CD14-positive monocyte (primary cell): ENCODE data around the gene NEMP1. TPM values are rescaled to one million over a fixed set of nuclear protein-coding genes. Genes with fewer than 3 reads are reported as not detected.
"Not testable (repeated sequence)": the region's sequence is repeated elsewhere in the genome, so short reads cannot be mapped to it uniquely, and the experiment has no call there.

Experiments used
- DNase-seq, 3 donors: peaks; one replicate each; pipeline ENCODE4 v3.0.0-alpha.2; 2011 to 2022
- H2AFZ ChIP-seq: 2 replicates; pipeline ENCODE4 v1.6.0; 2012; ENCODE audit warnings: mild to moderate bottlenecking, low read depth, low read length, inconsistent platforms; ENCODE audit not compliant: insufficient read depth, poor library complexity, severe bottlenecking
- H3K27ac ChIP-seq, 2 donors: 1 replicate in 1 of 2; 2 replicates in 1 of 2; pipeline ENCODE4 v1.5.1; 2012 to 2013; ENCODE audit warnings: low read length in 2 of 2, control low read depth in 1 of 2, inconsistent platforms in 1 of 2, low read depth in 1 of 2, mild to moderate bottlenecking in 1 of 2
- H3K27me3 ChIP-seq, 2 donors: one replicate each; pipeline versions ENCODE4 v1.6.0 to v1.6.1; 2011 to 2013; ENCODE audit warnings: low read length in 2 of 2; ENCODE audit not compliant: control insufficient read depth in 2 of 2, insufficient read depth in 2 of 2
- H3K36me3 ChIP-seq, 2 donors: replicated peaks in 1 of 2; 1 replicate in 1 of 2; 2 replicates in 1 of 2; pipeline versions ENCODE4 v1.5.1 to v1.6.1; 2012 to 2013; ENCODE audit warnings: low read length in 2 of 2, control low read depth in 1 of 2, inconsistent platforms in 1 of 2, mild to moderate bottlenecking in 1 of 2; ENCODE audit not compliant: insufficient read depth in 2 of 2, control insufficient read depth in 1 of 2
- H3K4me1 ChIP-seq, 2 donors: 1 replicate in 1 of 2; 2 replicates in 1 of 2; pipeline versions ENCODE4 v1.5.1 to v1.6.1; 2012 to 2013; ENCODE audit warnings: low read length in 2 of 2, control low read depth in 1 of 2, inconsistent platforms in 1 of 2, mild to moderate bottlenecking in 1 of 2, moderate library complexity in 1 of 2; ENCODE audit not compliant: insufficient read depth in 2 of 2, control insufficient read depth in 1 of 2
- H3K4me2 ChIP-seq: replicated peaks from 2 replicates; pipeline ENCODE3; 2012; ENCODE audit warnings: low read length, moderate library complexity, mild to moderate bottlenecking; ENCODE audit not compliant: poor library complexity, severe bottlenecking; ENCODE audit errors: extremely low read depth
- H3K4me3 ChIP-seq, 3 experiments: fragments of 200-600 bp in 1 of 3; sonication (generic) in 1 of 3; replicated peaks in 1 of 3; 1 replicate in 2 of 3; 2 replicates in 1 of 3; pipeline ENCODE4 v1.5.1; 2011 to 2013; ENCODE audit warnings: low read length in 3 of 3, mild to moderate bottlenecking in 3 of 3, control low read depth in 2 of 3, low read depth in 2 of 3, inconsistent platforms in 1 of 3, moderate library complexity in 1 of 3
- H3K79me2 ChIP-seq: 2 replicates; pipeline ENCODE4 v1.6.0; 2012; ENCODE audit warnings: mild to moderate bottlenecking, control low read depth, inconsistent platforms, low read length, moderate library complexity; ENCODE audit not compliant: insufficient read depth
- H3K9ac ChIP-seq: 2 replicates; pipeline ENCODE4 v1.6.0; 2017; ENCODE audit warnings: low read length, mild to moderate bottlenecking; ENCODE audit not compliant: insufficient read depth, poor library complexity, severe bottlenecking
- H3K9me3 ChIP-seq, 2 donors: replicated peaks in 1 of 2; 1 replicate in 1 of 2; 2 replicates in 1 of 2; pipeline versions ENCODE4 v1.5.1 to v1.6.1; 2012 to 2013; ENCODE audit warnings: low read length in 2 of 2, control low read depth in 1 of 2; ENCODE audit not compliant: control insufficient read depth in 1 of 2, insufficient read depth in 1 of 2
- H4K20me1 ChIP-seq: 2 replicates; pipeline ENCODE4 v1.6.0; 2012; ENCODE audit warnings: mild to moderate bottlenecking, low read length, control low read depth, moderate library complexity; ENCODE audit not compliant: insufficient read depth
- H3K27ac Mint-ChIP-seq, 7 donors: one replicate each; pipeline ENCODE4 v1.8.0; 2020; ENCODE audit warnings: mild to moderate bottlenecking in 7 of 7, mixed read lengths in 7 of 7, moderate library complexity in 6 of 7, inconsistent platforms in 2 of 7
- H3K27me3 Mint-ChIP-seq, 3 donors: one replicate each; pipeline ENCODE4 v1.8.0; 2021 to 2022; ENCODE audit warnings: low read depth in 3 of 3, mild to moderate bottlenecking in 3 of 3, mixed read lengths in 3 of 3, moderate library complexity in 3 of 3, inconsistent platforms in 1 of 3
- H3K36me3 Mint-ChIP-seq, 2 donors: one replicate each; pipeline ENCODE4 v1.8.0; 2020; ENCODE audit warnings: mixed read lengths in 2 of 2, inconsistent platforms in 1 of 2, mild to moderate bottlenecking in 1 of 2
- H3K4me1 Mint-ChIP-seq: one replicate; pipeline ENCODE4 v1.8.0; 2020; ENCODE audit warnings: mild to moderate bottlenecking, mixed read lengths
- H3K4me3 Mint-ChIP-seq, 2 donors: one replicate each; pipeline ENCODE4 v1.8.0; 2020; ENCODE audit warnings: mild to moderate bottlenecking in 2 of 2, mixed read lengths in 2 of 2, moderate library complexity in 1 of 2
- H3K9me3 Mint-ChIP-seq, 7 donors: one replicate each; pipeline ENCODE4 v1.8.0; 2020 to 2022; ENCODE audit warnings: mixed read lengths in 7 of 7, mild to moderate bottlenecking in 6 of 7, moderate library complexity in 6 of 7, inconsistent platforms in 2 of 7
- WGBS: methylation state at CpG from one replicate; pipeline ENCODE4 v1.1.5; 2013; ENCODE audit warnings: missing lambda C conversion rate; ENCODE audit not compliant: insufficient coverage; 5-methylcytosine and 5-hydroxymethylcytosine counted together
- intact Hi-C, 2 donors: fragments of 100-400 bp; cut with micrococcal nuclease; formaldehyde crosslinking; loops; one replicate each; pipeline versions ENCODE4 v1.15.0 to v1.15.1; 2023
- polyA plus RNA-seq, 3 donors: library from polyadenylated mRNA; depleted of rRNA in 1 of 3; unstranded in 2 of 3; stranded (reverse) in 1 of 3; fragments of 300-500 nt in 2 of 3; fragments of >200 nt in 1 of 3; fragmentation: Illumina TruSeq in 2 of 3; gene quantifications; 1 replicate in 2 of 3; 2 replicates in 1 of 3; pipeline ENCODE4 v1.2.3, GENCODE V29; 2012 to 2021
- TF ChIP-seq, protein P1 (sequence below): fragments of 200-600 bp; IDR thresholded peaks from one replicate; pipeline ENCODE4 v1.8.0; 2022; ENCODE audit warnings: antibody characterized with exemption, mild to moderate bottlenecking

The NEMP1 gene
- polyA plus RNA-seq, 3 donors = 1.9 to 4.6 (median 2.2) TPM

DNA sequence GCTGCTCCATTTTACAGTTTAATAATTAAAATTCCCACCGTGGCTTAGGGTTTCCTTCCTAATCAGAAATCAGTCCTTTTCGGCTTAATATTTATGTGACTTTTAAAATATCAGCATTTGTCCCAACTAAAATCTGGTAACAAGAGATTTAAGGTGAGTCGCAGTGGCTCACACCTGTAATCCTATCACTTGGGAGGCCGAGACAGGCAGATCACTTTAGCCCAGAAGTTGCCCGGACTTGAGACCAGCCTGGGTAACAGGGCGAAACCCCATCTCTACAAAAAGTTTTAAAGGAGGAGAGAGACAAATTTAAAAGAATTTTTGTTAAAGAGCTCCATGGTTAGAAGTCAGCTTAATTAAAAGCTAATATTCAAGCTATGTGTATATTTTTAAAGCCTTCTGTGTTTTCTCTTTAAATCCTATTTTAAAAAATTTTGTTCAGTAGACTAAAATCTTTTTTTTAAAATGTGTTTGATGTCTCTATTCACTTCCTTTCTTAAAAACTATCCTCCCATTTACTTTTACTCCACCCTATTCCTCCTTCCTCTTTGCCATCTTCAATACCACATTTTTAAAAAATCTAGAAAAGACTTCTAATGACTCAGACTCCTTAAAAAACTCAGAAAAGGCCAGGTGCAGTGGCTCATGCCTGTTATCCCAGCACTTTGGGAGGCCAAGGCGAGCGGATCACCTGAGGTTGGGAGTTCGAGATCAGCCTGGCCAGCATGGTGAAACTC lies 58.4 kb downstream of the NEMP1 start:
- H3K27me3 ChIP-seq = no peaks in the 10 kb centered on the region
- WGBS = 100% methylated on average over 2 of the region's 9 CpGs

DNA sequence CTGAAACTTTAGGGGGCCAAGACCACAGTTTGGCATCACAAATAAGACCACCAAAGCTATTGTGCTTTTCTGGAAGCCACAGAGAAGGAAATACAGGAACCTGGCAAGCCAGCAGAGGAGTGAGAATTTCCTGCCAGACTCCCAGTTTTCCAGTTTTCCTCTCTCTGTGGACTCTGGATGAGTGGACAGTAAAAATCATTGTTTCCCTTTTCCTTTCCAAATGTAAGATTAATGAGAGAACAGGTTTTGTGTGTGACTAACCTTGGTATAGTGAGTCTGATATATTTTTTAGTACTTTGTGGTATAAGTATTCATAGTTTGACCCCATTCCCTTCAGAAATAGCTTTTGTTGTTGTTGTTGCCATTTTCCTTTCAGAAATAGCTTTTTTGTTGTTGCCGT lies 59.7 kb downstream of the NEMP1 start:
- no peaks in the 10 kb centered on the region for H3K79me2 ChIP-seq
- no peaks in the 10 kb centered on the region for H3K36me3 Mint-ChIP-seq
- TF ChIP-seq, protein P1, sequence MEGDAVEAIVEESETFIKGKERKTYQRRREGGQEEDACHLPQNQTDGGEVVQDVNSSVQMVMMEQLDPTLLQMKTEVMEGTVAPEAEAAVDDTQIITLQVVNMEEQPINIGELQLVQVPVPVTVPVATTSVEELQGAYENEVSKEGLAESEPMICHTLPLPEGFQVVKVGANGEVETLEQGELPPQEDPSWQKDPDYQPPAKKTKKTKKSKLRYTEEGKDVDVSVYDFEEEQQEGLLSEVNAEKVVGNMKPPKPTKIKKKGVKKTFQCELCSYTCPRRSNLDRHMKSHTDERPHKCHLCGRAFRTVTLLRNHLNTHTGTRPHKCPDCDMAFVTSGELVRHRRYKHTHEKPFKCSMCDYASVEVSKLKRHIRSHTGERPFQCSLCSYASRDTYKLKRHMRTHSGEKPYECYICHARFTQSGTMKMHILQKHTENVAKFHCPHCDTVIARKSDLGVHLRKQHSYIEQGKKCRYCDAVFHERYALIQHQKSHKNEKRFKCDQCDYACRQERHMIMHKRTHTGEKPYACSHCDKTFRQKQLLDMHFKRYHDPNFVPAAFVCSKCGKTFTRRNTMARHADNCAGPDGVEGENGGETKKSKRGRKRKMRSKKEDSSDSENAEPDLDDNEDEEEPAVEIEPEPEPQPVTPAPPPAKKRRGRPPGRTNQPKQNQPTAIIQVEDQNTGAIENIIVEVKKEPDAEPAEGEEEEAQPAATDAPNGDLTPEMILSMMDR = no peak
- no peak overlapping the region for H3K4me3 ChIP-seq
- H3K9ac ChIP-seq = no peak overlapping the region
- peaks cover 9 to 12% of the 10 kb centered on the region in 2 donors for H3K4me1 ChIP-seq
- H3K4me3 Mint-ChIP-seq = no peak overlapping the region
- no peaks in the 10 kb centered on the region for H3K9me3 Mint-ChIP-seq
- H3K27me3 ChIP-seq = peaks cover 0 to 2% of the 10 kb centered on the region in 2 donors
- H3K27ac ChIP-seq = no peak overlapping the region
- H3K36me3 ChIP-seq = no peaks in the 10 kb centered on the region
- H3K27ac Mint-ChIP-seq = no peak overlapping the region
- no peaks in the 10 kb centered on the region for H4K20me1 ChIP-seq
- H2AFZ ChIP-seq = no peak overlapping the region
- DNase-seq = no peak
- H3K27me3 Mint-ChIP-seq = peaks cover 5 to 12% (median 5%) of the 10 kb centered on the region in 3 donors
- no peaks in the 10 kb centered on the region for H3K9me3 ChIP-seq
- H3K4me1 Mint-ChIP-seq = peaks cover 9% of the 10 kb centered on the region
- WGBS = 80% methylated on average over 1 of the region's 1 CpG
- intact Hi-C loops = no loop called here
- H3K4me2 ChIP-seq = no peak overlapping the region

More for the DNA sequence above, 58.4 kb downstream of the NEMP1 start:
- Mint-ChIP-seq H3K9me3 (no peaks in the 10 kb centered on the region), H3K27me3 (peaks cover 0 to 1% (median 0%) of the 10 kb centered on the region in 3 donors), H3K27ac (peak overlapping the region in 4 of 7 donors; percentile 19 to 61 (median 52)), H3K36me3 (no peaks in the 10 kb centered on the region), H3K4me1 (peaks cover 9% of the 10 kb centered on the region), H3K4me3 (peak overlapping the region in 1 of 2 donors; percentile 23)
- Histone ChIP-seq H4K20me1 (no peaks in the 10 kb centered on the region), H3K9me3 (no peaks in the 10 kb centered on the region), H3K79me2 (no peaks in the 10 kb centered on the region), H3K36me3 (no peaks in the 10 kb centered on the region), H3K4me3 (no peak overlapping the region), H2AFZ (peak overlapping the region; percentile 16), H3K9ac (no peak overlapping the region), H3K4me2 (no peak overlapping the region), H3K27ac (peak overlapping the region in 1 of 2 donors; percentile 34), H3K4me1 (peaks cover 9 to 12% of the 10 kb centered on the region in 2 donors)
- TF ChIP-seq, protein P1 = no peak
- DNase-seq = no peak
- intact Hi-C loops = no loop called here

DNA sequence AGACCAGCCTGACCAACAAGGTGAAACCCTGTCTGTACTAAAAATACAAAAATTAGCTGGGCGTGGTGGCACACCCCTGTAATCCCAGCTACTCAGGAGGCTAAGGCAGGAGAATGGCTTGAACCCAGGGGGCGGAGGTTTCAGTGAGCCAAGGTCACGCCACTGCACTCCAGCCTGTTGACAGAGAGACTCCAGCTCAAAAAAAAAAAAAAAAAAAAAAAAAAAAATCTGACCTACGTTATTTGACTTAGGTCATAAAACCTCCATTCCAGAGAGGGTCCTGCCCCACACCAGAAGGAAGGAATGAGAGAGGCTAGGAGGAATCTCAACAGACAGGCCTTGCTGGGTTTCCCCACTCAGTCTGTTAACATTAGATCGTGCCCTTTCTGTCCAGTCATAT lies 60.2 kb downstream of the NEMP1 start:
- H3K27ac ChIP-seq, H3K27me3 ChIP-seq, H3K4me3 ChIP-seq, H3K9me3 ChIP-seq, H3K36me3 ChIP-seq, H4K20me1 ChIP-seq, H3K4me2 ChIP-seq, H3K9me3 Mint-ChIP-seq, intact Hi-C loops, H3K79me2 ChIP-seq, H3K36me3 Mint-ChIP-seq, H3K4me3 Mint-ChIP-seq, H3K9ac ChIP-seq, H3K27ac Mint-ChIP-seq, DNase-seq, H2AFZ ChIP-seq, H3K4me1 Mint-ChIP-seq: not testable (repeated sequence)
- no CpG with 5 or more reads among the region's 5 CpGs for WGBS
- H3K4me1 ChIP-seq = peaks cover 9 to 12% of the 10 kb centered on the region in 2 donors
- H3K27me3 Mint-ChIP-seq = peaks cover 5 to 15% (median 6%) of the 10 kb centered on the region in 3 donors
